Endothelial cell of umbilical vein (primary cell): ENCODE results near the gene ADGRG3. TPM values are rescaled to one million over a fixed set of nuclear protein-coding genes. Genes with fewer than 3 reads are reported as not detected.

Source experiments
- BruUV-seq: library from RNA; stranded (reverse); fragments of 400-500 nt; replicated peaks from 2 replicates; lab custom pipeline; 2021; lab: Mats Ljungman, UMichigan
- CTCF ChIA-PET: fragments of 300-600, 350-600 bp; sonication (Branson Sonifier 250); formaldehyde crosslinking; loops from one replicate; lab custom pipeline; 2021; ENCODE audit warnings: antibody characterized with exemption, inconsistent platforms; lab: Charles Lee
- POLR2A ChIA-PET: fragments of 300-600, 350-600 bp; sonication (Branson Sonifier 250); formaldehyde crosslinking; loops from one replicate; lab custom pipeline; 2021; ENCODE audit warnings: antibody characterized with exemption, inconsistent platforms; lab: Charles Lee
- DNase-seq: peaks from one replicate; pipeline ENCODE4 v3.0.0-alpha.2; 2011; ENCODE audit warnings: low read depth, low spot score
- FAIRE-seq: peaks from 2 replicates; lab custom pipeline; 2011; peaks lifted over from hg19 to GRCh38; lab: Jason Lieb, UNC
- H2AFZ ChIP-seq: 2 replicates; pipeline ENCODE4 v1.6.0; 2012; ENCODE audit warnings: low read depth, low read length, control low read depth, inconsistent platforms
- H3K27ac ChIP-seq: 2 replicates; pipeline ENCODE4 v1.5.1; 2011; ENCODE audit warnings: low read depth, mild to moderate bottlenecking, control low read depth, low read length, moderate library complexity; ENCODE audit not compliant: insufficient read depth
- H3K27me3 ChIP-seq, 2 experiments: 2 replicates each; pipeline versions ENCODE4 v1.6.0 to v1.6.1; 2011; ENCODE audit warnings: low read length in 2 of 2, mixed read lengths in 1 of 2; ENCODE audit not compliant: control insufficient read depth in 2 of 2, insufficient read depth in 2 of 2
- H3K36me3 ChIP-seq, 2 experiments: 2 replicates in 1 of 2; 3 replicates in 1 of 2; pipeline ENCODE4 v1.5.1; 2011; ENCODE audit warnings: low read length in 2 of 2, mild to moderate bottlenecking in 1 of 2, moderate library complexity in 1 of 2; ENCODE audit not compliant: control insufficient read depth in 2 of 2, insufficient read depth in 2 of 2; ENCODE audit errors: extremely low read depth in 1 of 2
- H3K4me1 ChIP-seq: 3 replicates; pipeline ENCODE4 v1.5.1; 2011; ENCODE audit warnings: mild to moderate bottlenecking, low read length; ENCODE audit not compliant: control insufficient read depth, insufficient read depth; ENCODE audit errors: extremely low read depth
- H3K4me2 ChIP-seq: 2 replicates; pipeline ENCODE4 v1.6.1; 2011; ENCODE audit warnings: low read length, control low read depth, mixed read lengths; ENCODE audit not compliant: insufficient read depth
- H3K4me3 ChIP-seq, 3 experiments: fragments of 200-600 bp in 1 of 3; sonication (generic), shearing (Covaris generic) in 1 of 3; replicated peaks in 1 of 3; 2 replicates each; pipeline ENCODE4 v1.5.1; 2011 to 2016; ENCODE audit warnings: control low read depth in 3 of 3, low read length in 3 of 3, mild to moderate bottlenecking in 2 of 3, inconsistent platforms in 1 of 3, low read depth in 1 of 3, moderate library complexity in 1 of 3; ENCODE audit not compliant: insufficient read depth in 1 of 3
- H3K79me2 ChIP-seq: 2 replicates; pipeline ENCODE4 v1.6.0; 2012; ENCODE audit warnings: low read length, inconsistent platforms; ENCODE audit not compliant: control insufficient read depth, insufficient read depth
- H3K9ac ChIP-seq: replicated peaks from 2 replicates; pipeline ENCODE3; 2011; ENCODE audit warnings: low read length, control low read depth; ENCODE audit not compliant: insufficient read depth; ENCODE audit errors: extremely low read depth
- H3K9me1 ChIP-seq: replicated peaks from 3 replicates; pipeline ENCODE4 v1.6.0; 2011; ENCODE audit warnings: mild to moderate bottlenecking, low read length; ENCODE audit not compliant: control insufficient read depth, insufficient read depth; ENCODE audit errors: extremely low read depth
- H3K9me3 ChIP-seq: replicated peaks from 2 replicates; pipeline ENCODE4 v1.5.1; 2012; ENCODE audit warnings: low read length, inconsistent platforms; ENCODE audit not compliant: control insufficient read depth, insufficient read depth
- H4K20me1 ChIP-seq: replicated peaks from 2 replicates; pipeline ENCODE3; 2011; ENCODE audit warnings: mild to moderate bottlenecking, low read length; ENCODE audit not compliant: control insufficient read depth, insufficient read depth; ENCODE audit errors: extremely low read depth
- CTCF ChIP-seq, 2 donors: IDR thresholded peaks; 1 replicate in 1 of 2; 2 replicates in 1 of 2; pipeline ENCODE4 v1.5.1; 2011; ENCODE audit warnings: low read length in 2 of 2, mild to moderate bottlenecking in 2 of 2, moderate library complexity in 2 of 2, control low read depth in 1 of 2, inconsistent platforms in 1 of 2, low read depth in 1 of 2; ENCODE audit not compliant: insufficient read depth in 1 of 2; ENCODE audit errors: extremely low read depth in 1 of 2
- EZH2 ChIP-seq: IDR thresholded peaks from 2 replicates; pipeline ENCODE4 v1.6.1; 2012; ENCODE audit warnings: borderline replicate concordance, low read depth, mild to moderate bottlenecking, moderate library complexity, low read length, inconsistent platforms; ENCODE audit not compliant: severe bottlenecking
- FOS ChIP-seq: IDR thresholded peaks from 2 replicates; pipeline ENCODE4 v1.6.1; 2011; ENCODE audit warnings: mild to moderate bottlenecking, low read length, moderate library complexity, borderline replicate concordance; ENCODE audit not compliant: insufficient read depth
- GATA2 ChIP-seq: IDR thresholded peaks from 2 replicates; pipeline ENCODE4 v1.7.0; 2011; ENCODE audit warnings: low read depth, mild to moderate bottlenecking, moderate library complexity, mixed read lengths, low read length; ENCODE audit not compliant: insufficient read length, insufficient read depth
- JUN ChIP-seq: IDR thresholded peaks from 2 replicates; pipeline ENCODE4 v1.6.1; 2011; ENCODE audit warnings: borderline replicate concordance, low read depth; ENCODE audit not compliant: insufficient read length, insufficient read depth
- MAX ChIP-seq: IDR thresholded peaks from 2 replicates; pipeline ENCODE4 v1.6.1; 2011; ENCODE audit not compliant: insufficient read depth, insufficient read length
- MYC ChIP-seq: IDR thresholded peaks from one replicate; pipeline ENCODE4 v1.6.1; 2011; ENCODE audit warnings: mild to moderate bottlenecking, low read depth, low read length
- POLR2A ChIP-seq: IDR thresholded peaks from 2 replicates; pipeline ENCODE4 v1.6.1; 2012; ENCODE audit warnings: low read depth, mild to moderate bottlenecking, control low read depth, low read length
- POLR2AphosphoS5 ChIP-seq: IDR thresholded peaks from 2 replicates; pipeline ENCODE4 v1.6.1; 2012; ENCODE audit warnings: low read depth, mild to moderate bottlenecking, control low read depth, low read length, moderate library complexity; ENCODE audit not compliant: insufficient read depth
- dilution Hi-C: fragments of 300-500 bp; cut with MboI; formaldehyde crosslinking; loops from one replicate; pipeline ENCODE4 v1.15.0; 2019; ENCODE audit warnings: low sequenced_read_pairs; ENCODE audit not compliant: extremely low pct_ligation_motif_present
- intact Hi-C: fragments of 100-400 bp; cut with micrococcal nuclease; formaldehyde crosslinking; loops from one replicate; pipeline ENCODE4 v1.10.0; 2022
- polyA plus RNA-seq, 4 experiments: library from polyadenylated mRNA; depleted of rRNA in 3 of 4; stranded (reverse) in 3 of 4; unstranded in 1 of 4; fragments of >200 nt; gene quantifications; 2 replicates each; pipeline versions ENCODE4 v1.2.1 to v1.2.3, GENCODE V29; 2011 to 2012; ENCODE audit warnings: missing spikeins in 1 of 4
- total RNA-seq: library from RNA; stranded (reverse); gene quantifications from 2 replicates; pipeline ENCODE4 v1.2.3, GENCODE V29; 2021

ADGRG3 gene
- total and polyA plus RNA-seq, 2 donors (not counting 3 experiments of a cell fraction or from before 2014, with no cell fraction given): not detected

GRCh38 chr16:57707331-57707730 lies 39.2 kb downstream of the ADGRG3 start:
- Histone ChIP-seq H3K79me2 (no peaks in the 10 kb centered on the region), H3K4me2 (no peak overlapping the region), H3K9ac (no peak overlapping the region), H4K20me1 (no peaks in the 10 kb centered on the region), H3K27ac (no peak overlapping the region), H3K4me3 (no peak overlapping the region), H3K36me3 (no peaks in the 10 kb centered on the region), H3K27me3 (peaks cover 9 to 25% of the 10 kb centered on the region in 2 experiments), H3K9me1 (no peaks in the 10 kb centered on the region), H2AFZ (no peak overlapping the region), H3K4me1 (no peaks in the 10 kb centered on the region), H3K9me3 (no peaks in the 10 kb centered on the region)
- FAIRE-seq: no peak
- BruUV-seq: no TSS peak
- no peak for DNase-seq
- dilution Hi-C loops: no loop called here
- intact Hi-C loops: no loop called here
- ChIA-PET CTCF (no interaction called here), POLR2A (no interaction called here)
- TF ChIP-seq EZH2 (no peak), MYC (no peak), CTCF (IDR thresholded peaks at IDR 0.05; ENCODE audit: extremely low read depth in 1 of 2, insufficient read depth in 1 of 2, low read depth in 1 of 2, low read length in 2 of 2) (no peak), POLR2AphosphoS5 (no peak), GATA2 (no peak), MAX (no peak), FOS (no peak), JUN (no peak), POLR2A (no peak)
